HG03196 (cell line): ENCODE data around the gene TLR7.
A peak's percentile ranks its signal among the peaks of the same experiment; 100 is the strongest.

ENCODE experiments used
- ATAC-seq: cut with Tn5 transposase; IDR thresholded peaks from one replicate; pipeline ENCODE4 v1.9.1; 2021; ENCODE audit not compliant: unreplicated experiment

TLR7 gene

DNA sequence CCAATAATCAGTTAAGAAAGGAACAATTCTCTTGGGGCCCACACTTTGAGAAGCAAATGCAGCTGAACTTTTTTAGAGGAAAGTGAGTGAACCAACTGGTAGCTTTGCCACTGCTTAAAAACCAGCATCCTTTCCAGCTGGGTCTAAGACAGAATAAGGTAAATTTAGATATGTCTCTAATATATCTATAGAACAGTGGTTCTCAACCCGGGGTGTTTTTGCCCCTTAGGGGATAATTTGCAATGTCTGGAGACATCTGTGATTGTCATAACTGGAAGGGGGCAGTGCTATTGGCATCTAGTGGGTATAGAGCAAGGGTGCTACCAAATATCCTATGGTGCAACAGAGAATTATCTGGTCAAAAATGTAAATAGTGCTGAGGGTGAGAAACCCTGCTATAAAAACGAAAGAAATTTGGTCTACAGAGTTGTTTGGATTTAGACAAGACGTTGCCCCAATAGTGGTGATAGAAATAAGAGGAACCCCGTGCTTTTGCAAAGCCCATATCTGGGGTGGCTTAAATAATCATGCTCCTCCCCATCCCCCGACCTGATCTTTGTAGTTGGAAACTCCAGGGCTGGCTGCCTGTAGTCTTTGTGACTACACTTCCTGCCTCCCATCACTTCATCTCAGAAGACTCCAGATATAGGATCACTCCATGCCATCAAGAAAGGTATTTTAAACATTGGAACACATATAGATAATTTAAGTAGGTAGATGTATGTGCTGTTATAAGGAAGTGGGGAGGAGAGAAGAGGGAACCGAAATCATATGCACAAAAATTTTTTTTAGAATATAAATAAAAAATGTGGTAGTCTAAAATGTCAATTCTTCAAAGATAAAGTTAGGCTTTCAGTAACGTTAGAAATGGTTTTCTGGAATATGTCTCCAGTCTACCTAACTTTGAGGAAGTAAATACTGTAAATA lies at the start of gene TLR7:
TLR7 (plus strand) TSS at position 622 of the 927 bp plus-strand sequence. CDS start 507 bp downstream, outside the sequence.
- no peak for ATAC-seq

DNA sequence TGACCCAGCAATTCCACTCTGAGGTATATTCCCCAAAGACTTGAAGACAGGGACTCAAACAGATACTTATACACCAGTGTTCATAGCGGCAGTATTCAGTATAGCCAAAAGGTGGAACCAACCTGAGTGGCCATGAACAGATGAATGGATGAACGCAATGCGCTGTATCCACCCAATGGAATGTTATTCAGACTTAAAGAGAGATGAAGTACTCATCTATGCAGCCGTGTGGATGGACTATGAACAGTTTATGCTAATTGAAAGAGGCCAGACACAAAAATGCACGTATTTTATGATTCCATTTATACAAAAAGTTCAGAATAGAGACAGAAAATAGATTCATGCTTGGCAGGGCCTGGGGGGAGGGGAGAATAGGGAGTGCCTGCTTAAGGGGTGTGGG lies 49.3 kb upstream of the TLR7 start:
- ATAC-seq = no peak

DNA sequence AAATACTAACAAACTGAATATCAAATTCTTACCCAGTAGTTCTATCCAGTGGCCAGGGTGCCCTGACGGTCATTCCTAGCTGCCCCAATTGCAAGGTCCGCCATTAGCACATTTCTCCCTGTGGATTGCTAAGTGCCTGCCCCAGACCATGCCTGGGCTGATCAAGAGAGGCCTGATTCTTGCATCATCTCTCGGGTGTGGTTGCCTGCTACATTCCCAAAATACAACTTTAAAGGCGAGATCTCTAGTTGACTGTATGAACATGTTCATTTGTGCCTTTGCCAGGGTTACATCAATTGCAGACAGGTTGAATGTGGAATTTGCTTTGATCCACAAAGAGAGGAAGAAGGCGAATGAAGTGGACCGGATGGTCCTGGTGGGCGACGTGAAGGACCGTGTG lies 47.6 kb upstream of the TLR7 start:
- ATAC-seq = no peak

- ATAC-seq = no peak
These were observed 46.1 kb upstream of the TLR7 start for GRCh38 chrX:12820737-12821136.

DNA sequence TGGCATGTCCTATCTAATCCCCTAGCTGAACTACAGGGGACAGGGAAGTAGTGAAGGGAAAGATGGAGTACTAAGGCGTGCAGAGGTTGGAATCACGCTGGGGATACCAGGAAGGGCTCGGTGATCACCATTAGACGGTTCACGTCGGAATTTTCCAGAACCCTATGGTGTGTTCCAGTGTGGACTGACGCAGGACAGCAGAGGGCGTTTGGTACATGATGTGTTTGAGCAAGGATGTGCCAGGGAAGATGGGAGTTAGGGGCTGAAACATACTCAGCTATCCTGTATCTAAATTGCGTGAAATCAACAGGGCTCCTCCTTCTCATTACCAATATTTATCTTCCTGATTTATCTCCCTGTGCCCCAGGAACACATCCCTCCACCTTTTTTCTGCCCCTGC lies 41.9 kb upstream of the TLR7 start:
- ATAC-seq = no peak

DNA sequence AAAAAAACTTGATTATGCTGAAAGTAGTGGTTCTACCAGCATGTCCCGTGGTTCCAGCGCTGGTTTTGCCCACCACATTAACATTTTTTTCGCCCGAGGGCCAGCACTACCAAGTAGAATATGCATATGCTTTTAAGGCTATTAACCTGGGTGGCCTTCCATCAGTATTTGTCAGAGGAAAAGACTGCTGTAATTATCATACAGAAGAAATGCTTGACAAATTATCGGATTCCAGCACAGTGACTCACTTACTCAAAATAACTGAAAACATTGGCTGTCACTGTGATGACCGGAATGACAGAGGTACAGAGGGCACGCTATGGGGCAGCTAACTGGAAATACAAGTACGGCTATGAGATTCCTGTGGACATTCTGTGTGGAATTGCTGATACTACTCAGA lies 41.1 kb upstream of the TLR7 start:
- ATAC-seq = no peak

DNA sequence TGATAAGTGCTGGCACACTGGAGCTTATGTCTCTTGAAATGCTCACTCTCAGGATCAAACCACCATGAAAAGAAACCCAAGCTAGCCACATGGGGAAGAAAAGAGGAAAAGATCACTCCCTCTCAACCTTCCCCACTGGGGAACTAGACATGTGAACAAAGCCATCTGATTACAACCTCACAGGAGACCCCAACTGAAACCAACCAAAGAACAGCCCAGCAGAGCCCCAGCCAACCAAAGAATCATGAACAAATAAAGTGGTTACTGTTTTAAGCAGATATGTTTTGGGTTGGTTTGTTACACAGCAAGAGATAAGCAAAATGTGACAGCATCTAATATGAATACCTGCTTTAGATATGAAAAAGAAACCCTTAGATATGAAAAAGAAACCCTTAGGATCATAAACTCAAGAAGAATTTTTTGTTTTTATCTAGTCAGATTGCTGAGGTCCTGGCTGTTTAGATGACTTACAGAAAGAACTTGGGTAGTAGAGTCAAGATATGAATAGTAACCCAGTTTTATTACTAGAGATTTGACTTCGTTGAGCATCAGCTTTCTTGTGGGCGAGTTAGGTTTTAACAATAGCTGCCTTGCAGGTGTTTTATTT lies 23.7 kb upstream of the TLR7 start:
- ATAC-seq = no peak

DNA sequence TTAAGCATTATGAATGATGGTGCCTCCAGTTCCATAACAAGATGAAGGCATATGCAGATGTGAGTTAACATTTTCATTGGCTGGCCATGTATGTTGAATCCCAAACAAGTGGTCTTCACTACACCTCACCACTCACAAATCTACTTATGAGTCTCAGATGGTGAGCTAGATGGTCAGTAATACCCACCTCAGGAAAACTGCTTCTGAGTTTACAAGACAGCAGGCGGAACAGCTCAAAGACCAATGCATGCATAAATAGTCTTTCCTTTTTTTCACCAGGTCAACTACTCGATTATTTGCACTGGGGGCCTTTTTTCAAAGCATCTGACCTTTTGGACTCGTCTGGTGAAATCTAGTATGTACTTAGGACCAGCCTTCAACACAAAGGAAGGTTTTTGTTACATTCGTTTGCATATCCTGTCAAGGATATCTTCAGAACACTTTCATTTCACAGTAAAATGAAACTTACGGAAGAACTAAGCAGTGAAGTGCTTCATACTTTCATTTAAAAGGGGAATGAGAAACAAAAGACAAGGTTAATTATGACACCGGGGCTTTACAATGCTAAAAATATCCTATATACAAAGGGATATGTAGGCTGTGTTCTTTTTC lies 23.1 kb upstream of the TLR7 start:
- peak; percentile 92 for ATAC-seq

- ATAC-seq = peak; percentile 43
These were observed 22.6 kb upstream of the TLR7 start for GRCh38 chrX:12844319-12844718.

- no peak for ATAC-seq
These were observed 1.5 kb upstream of the TLR7 start for GRCh38 chrX:12865359-12865758.

DNA sequence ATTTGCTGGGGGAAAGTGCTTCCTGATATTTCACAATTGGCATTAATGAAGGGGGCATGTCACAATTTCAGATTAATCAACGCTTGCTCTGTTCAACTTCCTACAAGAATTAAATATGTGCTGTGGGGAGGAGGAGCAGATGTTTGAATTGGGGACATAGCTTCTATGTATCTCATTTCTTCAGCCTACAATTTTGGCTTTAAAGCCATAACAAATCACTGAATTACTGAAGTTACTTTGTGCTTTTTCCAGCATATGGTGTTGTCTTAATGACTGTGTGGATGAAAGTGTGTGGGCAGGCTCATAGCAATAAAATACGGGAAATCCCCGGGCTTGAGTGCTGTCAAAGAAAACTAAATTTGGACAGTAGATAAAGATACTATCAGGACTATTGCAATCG lies 813 bp downstream of the TLR7 start:
- ATAC-seq = no peak

DNA sequence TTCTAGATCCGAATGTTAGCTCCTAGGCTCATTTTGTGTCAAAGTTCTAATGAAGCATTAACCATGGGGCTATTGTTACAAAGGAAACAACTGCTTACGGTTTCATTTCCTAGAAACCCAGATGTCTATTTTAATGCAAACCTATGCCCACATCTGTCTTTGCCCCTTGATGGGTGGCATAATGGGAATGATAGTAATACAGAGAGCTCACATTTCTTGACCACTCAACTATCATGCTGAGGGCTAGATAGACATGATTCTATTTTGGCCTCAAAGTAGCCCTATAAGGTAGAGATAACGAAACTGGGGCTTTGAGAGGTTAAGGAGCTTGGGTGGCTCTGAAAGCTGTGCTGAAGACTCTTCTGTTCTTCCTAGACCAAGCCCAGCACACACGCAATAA lies 1.9 kb downstream of the TLR7 start:
- ATAC-seq = peak; percentile 44

DNA sequence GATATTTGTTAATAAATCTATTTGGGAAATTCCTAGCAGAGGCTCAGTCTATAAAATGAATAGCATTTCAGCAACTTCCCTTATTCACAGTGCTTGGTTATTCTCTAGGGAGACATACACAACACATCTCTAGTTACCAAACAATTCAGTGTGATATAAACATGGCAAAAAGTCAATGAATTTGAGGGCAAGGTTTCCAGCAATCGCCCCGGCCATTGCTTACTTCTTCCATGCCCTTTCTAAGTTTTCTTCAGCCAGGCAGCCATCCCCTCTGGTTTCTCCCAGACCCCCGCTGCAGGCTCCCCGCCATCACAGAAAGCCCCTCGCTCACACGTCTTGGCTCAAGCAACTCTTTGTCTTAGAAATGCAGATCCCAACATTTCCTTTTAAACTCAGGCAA lies 4.4 kb downstream of the TLR7 start:
- ATAC-seq = no peak

DNA sequence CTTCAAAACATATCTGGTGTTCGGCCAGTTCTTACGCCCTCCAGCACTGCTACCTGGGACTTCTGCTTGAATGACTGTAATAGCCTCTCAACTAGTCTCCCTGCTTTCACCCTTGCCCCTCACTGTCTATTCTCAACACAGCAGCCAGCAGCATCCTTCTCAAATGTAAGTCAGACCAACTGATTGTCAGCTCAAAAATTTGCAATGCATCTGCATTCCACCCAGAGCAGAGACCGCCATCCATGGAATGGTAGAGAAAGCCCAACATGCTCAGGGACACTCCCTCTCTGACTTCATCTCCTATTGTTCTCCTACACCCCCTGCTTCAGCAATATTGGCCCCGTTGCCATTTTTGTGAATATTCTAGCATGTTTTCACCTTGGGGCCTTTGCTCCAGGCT lies 5.9 kb downstream of the TLR7 start:
- no peak for ATAC-seq

DNA sequence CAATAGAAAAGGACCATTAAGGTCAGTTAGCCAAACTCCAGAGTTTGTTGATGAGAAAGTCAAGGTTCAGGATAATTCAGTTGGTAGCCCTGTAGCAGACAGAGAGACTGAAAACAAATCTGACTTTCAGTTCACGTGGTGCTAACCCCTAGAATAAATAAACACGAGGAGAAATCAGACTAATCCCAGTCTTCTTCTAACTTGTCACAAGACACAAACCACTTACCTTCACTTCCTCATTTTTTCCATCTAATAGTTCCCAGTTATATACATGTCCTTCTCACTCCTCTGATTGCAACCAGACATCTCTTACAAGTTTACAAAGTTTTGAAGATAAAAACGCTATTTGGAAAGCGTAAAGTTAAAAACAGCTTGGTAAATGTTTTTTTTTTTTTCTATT lies 7.7 kb downstream of the TLR7 start:
- ATAC-seq = no peak

DNA sequence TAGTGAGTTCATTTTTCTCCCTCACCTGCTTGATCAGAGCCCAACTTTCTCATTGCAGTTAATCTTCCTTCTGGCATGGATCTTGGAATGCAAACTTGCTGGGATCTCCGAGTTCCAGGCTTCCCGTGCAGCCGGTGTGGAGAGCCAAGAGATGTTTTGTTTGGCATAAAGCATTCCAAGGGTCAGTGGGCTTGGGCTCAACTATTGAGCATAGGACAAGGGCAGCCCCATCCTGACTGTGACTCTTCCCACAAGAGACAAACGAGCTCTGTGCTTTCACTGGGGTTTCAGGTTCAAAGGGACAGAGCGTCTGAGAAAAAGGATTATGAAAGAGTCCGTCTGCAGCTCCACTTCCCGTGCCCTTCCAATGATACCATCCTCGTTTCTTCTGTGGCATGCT lies 10.5 kb downstream of the TLR7 start:
- ATAC-seq = no peak

GRCh38 chrX:12878536-12878935 lies 11.7 kb downstream of the TLR7 start:
- no peak for ATAC-seq

GRCh38 chrX:12881914-12882313 lies 15.0 kb downstream of the TLR7 start:
- no peak for ATAC-seq

DNA sequence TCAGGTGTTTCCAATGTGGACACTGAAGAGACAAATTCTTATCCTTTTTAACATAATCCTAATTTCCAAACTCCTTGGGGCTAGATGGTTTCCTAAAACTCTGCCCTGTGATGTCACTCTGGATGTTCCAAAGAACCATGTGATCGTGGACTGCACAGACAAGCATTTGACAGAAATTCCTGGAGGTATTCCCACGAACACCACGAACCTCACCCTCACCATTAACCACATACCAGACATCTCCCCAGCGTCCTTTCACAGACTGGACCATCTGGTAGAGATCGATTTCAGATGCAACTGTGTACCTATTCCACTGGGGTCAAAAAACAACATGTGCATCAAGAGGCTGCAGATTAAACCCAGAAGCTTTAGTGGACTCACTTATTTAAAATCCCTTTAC lies 18.6 kb downstream of the TLR7 start:
- ATAC-seq = no peak

DNA sequence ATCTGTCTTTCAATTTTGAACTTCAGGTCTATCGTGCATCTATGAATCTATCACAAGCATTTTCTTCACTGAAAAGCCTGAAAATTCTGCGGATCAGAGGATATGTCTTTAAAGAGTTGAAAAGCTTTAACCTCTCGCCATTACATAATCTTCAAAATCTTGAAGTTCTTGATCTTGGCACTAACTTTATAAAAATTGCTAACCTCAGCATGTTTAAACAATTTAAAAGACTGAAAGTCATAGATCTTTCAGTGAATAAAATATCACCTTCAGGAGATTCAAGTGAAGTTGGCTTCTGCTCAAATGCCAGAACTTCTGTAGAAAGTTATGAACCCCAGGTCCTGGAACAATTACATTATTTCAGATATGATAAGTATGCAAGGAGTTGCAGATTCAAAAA lies 19.7 kb downstream of the TLR7 start:
- ATAC-seq = no peak

GRCh38 chrX:12887141-12887540 lies 20.3 kb downstream of the TLR7 start:
- no peak for ATAC-seq

- no peak for ATAC-seq
These were observed 20.9 kb downstream of the TLR7 start for GRCh38 chrX:12887767-12888166.
